PC-3 (cell line): ENCODE results near the gene C7orf33. TPM values are rescaled to one million over a fixed set of nuclear protein-coding genes. Genes with fewer than 3 reads are reported as not detected.
A peak's percentile ranks its signal among the peaks of the same experiment; 100 is the strongest.

Source experiments
- ATAC-seq: fragments of 200-7000 bp; cut with Tn5 transposase; 2 replicates; pipeline ENCODE4 v1.9.1; 2020; ENCODE audit warnings: mild to moderate bottlenecking, moderate library complexity
- BruUV-seq: library from RNA; stranded (reverse); fragments of 400-500 nt; replicated peaks from 2 replicates; lab custom pipeline; 2021; lab: Mats Ljungman, UMichigan
- CTCF ChIA-PET: fragments of 300-600 bp; sonication (Branson Sonifier 250); formaldehyde crosslinking; loops from one replicate; lab custom pipeline; 2022; ENCODE audit warnings: antibody characterized with exemption; lab: Charles Lee
- POLR2A ChIA-PET: fragments of 300-600 bp; sonication (Branson Sonifier 250); formaldehyde crosslinking; loops from one replicate; lab custom pipeline; 2022; ENCODE audit warnings: antibody characterized with exemption; ENCODE audit not compliant: unreplicated experiment; lab: Charles Lee
- DNase-seq: peaks from one replicate; pipeline ENCODE4 v3.0.0-alpha.2; 2015
- H2AFZ ChIP-seq: fragments of 300-600 bp; sonication (generic); 2 replicates; pipeline ENCODE4 v1.6.0; 2016; ENCODE audit warnings: antibody characterized with exemption, low read length
- H3F3A ChIP-seq: fragments of 300-600 bp; sonication (generic); one replicate; pipeline ENCODE4 v1.6.0; 2017; ENCODE audit warnings: antibody characterized with exemption, low read length, control low read depth, mild to moderate bottlenecking; ENCODE audit not compliant: unreplicated experiment
- H3K27ac ChIP-seq: fragments of 300-600 bp; sonication (generic); 2 replicates; pipeline ENCODE4 v1.5.1; 2016; ENCODE audit warnings: mild to moderate bottlenecking, low read length
- H3K27me3 ChIP-seq: fragments of 300-600 bp; sonication (generic); 2 replicates; pipeline ENCODE4 v1.6.1; 2016; ENCODE audit warnings: low read length, mixed read lengths
- H3K36me3 ChIP-seq: fragments of 300-600 bp; sonication (generic); 2 replicates; pipeline ENCODE4 v1.6.1; 2016; ENCODE audit warnings: low read depth, mixed run types, low read length, mixed read lengths
- H3K4me1 ChIP-seq: fragments of 300-600 bp; sonication (generic); 2 replicates; pipeline ENCODE4 v1.5.1; 2016; ENCODE audit warnings: low read length; ENCODE audit not compliant: insufficient read depth
- H3K4me2 ChIP-seq: fragments of 300-600 bp; sonication (generic); 2 replicates; pipeline ENCODE4 v1.6.0; 2016; ENCODE audit warnings: low read length
- H3K4me3 ChIP-seq: fragments of 300-600 bp; sonication (generic); 2 replicates; pipeline ENCODE4 v1.5.1; 2016; ENCODE audit warnings: mild to moderate bottlenecking, low read length, mixed read lengths
- H3K79me2 ChIP-seq: fragments of 300-600 bp; sonication (generic); 2 replicates; pipeline ENCODE4 v1.6.1; 2017; ENCODE audit warnings: low read length, mixed read lengths
- H3K9ac ChIP-seq: fragments of 300-600 bp; sonication (generic); 2 replicates; pipeline ENCODE4 v1.6.0; 2016; ENCODE audit warnings: mild to moderate bottlenecking, low read length
- H3K9me2 ChIP-seq: fragments of 300-600 bp; sonication (generic); replicated peaks from 2 replicates; pipeline ENCODE4 v1.6.1; 2016; ENCODE audit warnings: mixed run types, low read length, mixed read lengths
- H3K9me3 ChIP-seq: fragments of 300-600 bp; sonication (generic); 2 replicates; pipeline ENCODE4 v1.6.1; 2016; ENCODE audit warnings: low read length, mixed read lengths
- H4K20me1 ChIP-seq: fragments of 300-600 bp; sonication (generic); 2 replicates; pipeline ENCODE4 v1.6.1; 2016; ENCODE audit warnings: low read length, mixed read lengths
- CTCF ChIP-seq: fragments of 300-600 bp; sonication (generic); conservative IDR thresholded peaks from 2 replicates; pipeline ENCODE4 v1.5.1; 2017; ENCODE audit warnings: antibody characterized with exemption, low read depth, mild to moderate bottlenecking, low read length
- EZH2 ChIP-seq: fragments of 300-600 bp; sonication (generic); IDR thresholded peaks from one replicate; pipeline ENCODE4 v1.6.1; 2017; ENCODE audit warnings: antibody characterized with exemption, mild to moderate bottlenecking, low read length; ENCODE audit not compliant: unreplicated experiment
- EZH2phosphoT487 ChIP-seq: fragments of 300-600 bp; sonication (generic); IDR thresholded peaks from 2 replicates; pipeline ENCODE4 v1.6.1; 2018; ENCODE audit warnings: mild to moderate bottlenecking, antibody characterized with exemption, low read length, borderline replicate concordance
- intact Hi-C: fragments of 100-400 bp; cut with micrococcal nuclease; formaldehyde crosslinking; loops from 2 replicates; pipeline ENCODE4 v1.9.0; 2023
- total RNA-seq: library from RNA; depleted of rRNA; stranded (reverse); fragments of >200 nt; gene quantifications from 2 replicates; pipeline ENCODE4 v1.2.3, GENCODE V29; 2014

Gene C7orf33
- total RNA-seq, 1 experiment from 2014 or later = not detected

GRCh38 chr7:148575640-148576411 is 14.7 kb upstream of the C7orf33 start:
- no peak for TF ChIP-seq EZH2phosphoT487
- peak; percentile 85 for TF ChIP-seq CTCF
- no peaks in the 10 kb centered on the region for H4K20me1 ChIP-seq
- H3K4me1 ChIP-seq = no peaks in the 10 kb centered on the region
- H3K27me3 ChIP-seq = no peaks in the 10 kb centered on the region
- CTCF ChIA-PET = interaction anchor here (0.6 to 1.0 kb wide), 2 partner anchors 123 to 247 kb away, joined by 4 to 11 read pairs; partner anchors contain the start of gene CUL1
- no peak overlapping the region for H3K4me2 ChIP-seq
- intact Hi-C loops = loop anchor here (1.0 to 2.0 kb wide), 3 partner anchors 123 to 390 kb away; partner anchors contain the start of gene CUL1
- H3K36me3 ChIP-seq = no peaks in the 10 kb centered on the region
- no peaks in the 10 kb centered on the region for H3K9me2 ChIP-seq
- no peak overlapping the region for H3K27ac ChIP-seq
- H3K79me2 ChIP-seq = no peaks in the 10 kb centered on the region
- no peak overlapping the region for H3K9ac ChIP-seq
- DNase-seq (peak; percentile 71), ATAC-seq (peak; percentile 90)
- POLR2A ChIA-PET = no interaction called here
- no TSS peak for BruUV-seq
- no peak overlapping the region for H3K4me3 ChIP-seq
- no peak overlapping the region for H2AFZ ChIP-seq
- H3K9me3 ChIP-seq = no peaks in the 10 kb centered on the region
- no peaks in the 10 kb centered on the region for H3F3A ChIP-seq

DNA sequence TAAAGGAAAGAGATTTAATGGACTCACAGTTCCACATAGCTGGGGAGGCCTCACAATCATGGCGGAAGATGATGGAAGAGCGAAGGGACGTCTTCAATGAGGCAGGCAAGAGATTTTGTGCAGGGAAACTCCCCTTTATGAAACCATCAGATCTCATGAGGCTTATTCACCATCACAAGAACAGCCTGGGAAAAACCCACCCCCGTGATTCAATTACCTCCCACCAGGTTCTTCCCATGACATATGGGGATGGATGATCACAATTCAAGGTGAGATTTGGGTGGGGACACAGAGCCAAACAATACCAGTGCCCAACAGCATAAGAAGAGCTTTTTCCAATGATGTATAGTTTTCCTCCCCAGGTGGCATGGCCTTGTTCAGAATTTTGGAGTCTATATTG is 11.2 kb upstream of the C7orf33 start:
- CTCF ChIA-PET = no interaction called here
- ATAC-seq = no peak

More for the DNA sequence above, 11.2 kb upstream of the C7orf33 start:
- H2AFZ ChIP-seq = no peak overlapping the region
- intact Hi-C loops = no loop called here
- H3K36me3 ChIP-seq = no peaks in the 10 kb centered on the region
- no peaks in the 10 kb centered on the region for H3K4me1 ChIP-seq
- H3K27me3 ChIP-seq = peaks cover 3% of the 10 kb centered on the region
- no TSS peak for BruUV-seq
- H3K4me2 ChIP-seq = no peak overlapping the region
- POLR2A ChIA-PET = no interaction called here
- DNase-seq = no peak
- H3F3A ChIP-seq = no peaks in the 10 kb centered on the region
- no peak overlapping the region for H3K4me3 ChIP-seq
- H4K20me1 ChIP-seq = no peaks in the 10 kb centered on the region
- H3K9me2 ChIP-seq = no peaks in the 10 kb centered on the region
- TF ChIP-seq EZH2phosphoT487 (no peak), EZH2 (no peak), CTCF (no peak)
- H3K9me3 ChIP-seq = no peaks in the 10 kb centered on the region
- H3K27ac ChIP-seq = no peak overlapping the region
- no peaks in the 10 kb centered on the region for H3K79me2 ChIP-seq
- no peak overlapping the region for H3K9ac ChIP-seq
